ENCODE data around the gene EIF4A2. TPM values are rescaled to one million over a fixed set of nuclear protein-coding genes. Genes with fewer than 3 reads are reported as not detected.
"Not testable (repeated sequence)": the region's sequence is repeated elsewhere in the genome, so short reads cannot be mapped to it uniquely, and the experiment has no call there.

EIF4A2 gene
- total RNA-seq, 1 donor from 2014 or later, result 507 TPM

DNA sequence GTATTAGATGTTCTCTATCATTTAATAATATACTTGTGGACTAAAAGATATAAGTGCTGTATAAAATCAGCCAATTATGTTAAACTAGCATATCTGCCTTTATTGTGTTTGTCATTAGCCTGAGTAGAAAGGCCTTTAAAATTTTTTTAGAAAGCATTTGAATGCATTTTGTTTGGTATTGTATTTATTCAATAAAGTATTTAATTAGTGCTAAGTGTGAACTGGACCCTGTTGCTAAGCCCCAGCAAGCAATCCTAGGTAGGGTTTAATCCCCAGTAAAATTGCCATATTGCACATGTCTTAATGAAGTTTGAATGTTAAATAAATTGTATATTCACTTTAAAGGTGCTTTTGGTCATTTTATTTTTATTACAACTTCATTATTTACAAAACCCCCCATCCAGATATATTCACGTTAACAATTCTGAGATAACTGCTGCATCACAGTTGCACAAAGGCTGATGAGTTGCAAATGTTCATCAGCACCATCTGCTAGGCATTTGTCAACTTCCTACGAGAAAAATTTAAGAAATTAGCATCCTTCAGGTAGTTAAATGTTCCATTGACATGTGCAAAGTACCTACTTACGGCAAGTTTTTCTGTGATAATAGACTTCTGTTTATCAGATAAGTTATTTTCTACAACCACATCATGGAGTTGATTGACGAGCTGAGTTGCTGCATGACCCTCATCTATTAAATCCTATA lies 6.3 kb downstream of the EIF4A2 start:
- DNase-seq, result no peak
- H3K4me1 Mint-ChIP-seq, result peaks cover 39% of the 10 kb centered on the region
- peaks cover 82% of the 10 kb centered on the region for H3K36me3 Mint-ChIP-seq (ENCODE audit: low read depth)
- H3K27me3 Mint-ChIP-seq, result no peaks in the 10 kb centered on the region
- H3K4me3 Mint-ChIP-seq, result no peak overlapping the region
- no peak overlapping the region for H3K27ac Mint-ChIP-seq
- intact Hi-C loops (cut with micrococcal nuclease), result loop anchor here (10.0 kb wide), 1 partner anchor 175 kb away; the partner anchor contains the start of gene AHSG
- no peaks in the 10 kb centered on the region for H3K9me3 Mint-ChIP-seq

DNA sequence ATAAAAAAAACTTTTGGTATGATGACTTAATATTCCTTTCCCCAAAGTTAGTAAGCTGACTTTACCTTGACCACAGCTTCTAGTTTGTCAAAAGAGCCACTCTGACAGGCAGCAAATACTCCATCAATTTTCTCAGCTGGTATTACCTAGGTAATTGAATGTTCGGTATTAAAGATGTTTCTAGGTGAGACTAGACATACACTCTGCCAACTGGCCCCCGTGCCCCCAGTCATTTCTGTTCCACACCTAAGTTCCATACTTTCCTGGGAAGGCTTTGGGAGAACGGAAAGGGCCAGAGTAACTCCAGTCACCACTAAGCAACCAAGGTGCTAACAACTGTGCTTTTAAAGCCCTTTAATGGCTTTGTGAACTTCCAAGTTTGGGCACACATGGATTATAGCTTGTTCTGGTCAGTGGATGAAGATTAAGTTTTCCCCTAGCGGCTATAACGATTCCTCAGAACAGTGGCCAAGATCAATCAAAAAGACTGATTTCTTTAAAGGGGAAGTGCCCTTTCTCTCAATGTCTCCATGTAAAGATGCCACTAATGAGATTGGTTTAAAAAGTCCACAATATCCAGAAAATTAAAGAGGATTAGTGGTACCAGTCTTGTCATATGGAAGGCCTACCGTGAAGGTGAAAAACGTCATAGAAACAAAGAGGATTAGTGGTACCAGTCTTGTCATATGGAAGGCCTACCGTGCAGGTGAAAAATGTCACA lies 7.0 kb downstream of the EIF4A2 start:
- intact Hi-C loops (cut with micrococcal nuclease), result no loop called here
- Mint-ChIP-seq H3K9me3 (no peaks in the 10 kb centered on the region), H3K4me1 (peaks cover 36% of the 10 kb centered on the region), H3K27ac (peak overlapping the region; percentile 14), H3K36me3 (ENCODE audit: low read depth) (peaks cover 80% of the 10 kb centered on the region), H3K27me3 (no peaks in the 10 kb centered on the region), H3K4me3 (no peak overlapping the region)
- DNase-seq, result no peak

DNA sequence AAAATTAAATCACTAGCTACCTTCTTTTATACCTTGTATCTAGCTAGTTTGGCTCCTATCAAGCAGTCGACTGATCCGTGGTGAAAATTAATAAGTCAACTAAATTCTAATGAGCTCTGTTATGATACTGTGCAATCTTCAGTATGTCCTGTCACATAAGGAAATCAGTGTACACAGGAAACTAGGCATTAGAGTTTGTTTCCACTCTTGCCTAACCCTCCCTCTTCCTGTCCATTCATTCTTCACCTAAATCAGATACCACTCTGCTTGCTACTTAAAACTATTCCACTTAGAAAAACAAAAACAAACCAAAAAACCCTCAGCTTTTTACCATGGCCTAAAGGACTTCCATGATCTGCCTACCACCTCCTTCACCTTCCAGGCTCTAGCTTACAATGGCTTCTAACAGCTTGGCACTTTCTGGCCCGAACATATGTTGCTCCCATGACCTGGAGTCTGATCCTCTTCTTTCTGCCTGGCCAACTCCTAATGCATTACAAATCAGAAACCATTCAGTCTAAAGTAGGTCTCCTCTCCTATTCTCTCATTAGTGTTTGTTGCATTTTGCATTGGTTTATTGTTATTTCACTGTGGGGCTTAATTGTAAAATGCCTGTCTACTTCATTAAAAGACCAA lies 15.0 kb downstream of the EIF4A2 start:
- intact Hi-C loops (cut with micrococcal nuclease), result no loop called here
- Mint-ChIP-seq H3K4me1 (peaks cover 28% of the 10 kb centered on the region), H3K36me3 (ENCODE audit: low read depth) (peaks cover 61% of the 10 kb centered on the region), H3K4me3 (no peak overlapping the region), H3K27ac (peak overlapping the region; percentile 8), H3K27me3 (no peaks in the 10 kb centered on the region), H3K9me3 (no peaks in the 10 kb centered on the region)
- DNase-seq, result no peak

DNA sequence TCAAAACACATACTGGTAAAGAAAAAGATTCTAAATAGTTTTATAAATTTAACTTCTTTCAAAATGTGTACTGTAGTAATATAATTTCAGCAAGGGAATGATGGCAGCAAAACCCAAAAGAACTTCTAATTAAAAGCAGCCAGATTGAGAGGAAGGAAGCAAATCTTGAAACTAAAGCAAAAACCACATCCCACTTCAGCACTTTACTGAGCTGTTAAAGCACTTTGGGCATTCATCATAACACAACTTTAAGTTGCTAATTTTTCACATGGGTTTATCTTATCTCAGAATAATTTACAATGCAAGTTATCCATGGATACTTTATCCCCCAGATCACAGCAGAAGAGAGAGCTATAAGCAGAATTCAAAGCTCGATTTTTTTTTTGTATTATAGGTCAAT lies 16.9 kb downstream of the EIF4A2 start:
- peak overlapping the region; percentile 43 for H3K4me3 Mint-ChIP-seq
- peaks cover 35% of the 10 kb centered on the region for H3K4me1 Mint-ChIP-seq

DNA sequence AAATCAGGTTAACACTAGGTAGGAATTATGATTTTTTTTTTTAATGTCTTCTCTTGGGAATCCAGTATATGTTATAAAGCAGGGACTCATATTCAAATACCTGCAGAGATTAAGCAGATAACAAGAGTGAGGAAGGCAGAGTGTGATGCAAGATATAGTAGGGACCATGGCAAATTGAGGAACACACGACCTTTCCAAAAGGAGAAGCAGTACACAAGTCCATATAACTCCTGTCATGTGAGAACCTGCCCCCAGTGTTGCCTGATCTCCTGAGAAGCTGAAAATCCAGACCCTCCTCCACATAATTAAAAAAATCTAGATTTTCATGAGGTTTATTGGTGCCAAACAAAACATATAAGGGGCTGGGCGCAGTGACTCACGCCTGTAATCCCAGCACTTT lies 19.3 kb downstream of the EIF4A2 start:
- no peaks in the 10 kb centered on the region for H3K9me3 Mint-ChIP-seq
- no peaks in the 10 kb centered on the region for H3K27me3 Mint-ChIP-seq
- peaks cover 45% of the 10 kb centered on the region for H3K4me1 Mint-ChIP-seq
- H3K36me3 Mint-ChIP-seq (ENCODE audit: low read depth), result peaks cover 37% of the 10 kb centered on the region
- intact Hi-C loops (cut with micrococcal nuclease), result loop anchor here (10.0 kb wide), 1 partner anchor 828 kb away; no protein-coding TSS in a partner anchor
- H3K27ac Mint-ChIP-seq, result no peak overlapping the region
- DNase-seq, result no peak
- no peak overlapping the region for H3K4me3 Mint-ChIP-seq

More for the DNA sequence above, 16.9 kb downstream of the EIF4A2 start:
- H3K27me3 Mint-ChIP-seq, result no peaks in the 10 kb centered on the region
- H3K27ac Mint-ChIP-seq, result peak overlapping the region; percentile 66
- intact Hi-C loops (cut with micrococcal nuclease), result loop anchor here (10.0 kb wide), 1 partner anchor 825 kb away; no protein-coding TSS in a partner anchor
- H3K9me3 Mint-ChIP-seq, result no peaks in the 10 kb centered on the region
- no peak for DNase-seq
- peaks cover 50% of the 10 kb centered on the region for H3K36me3 Mint-ChIP-seq (ENCODE audit: low read depth)

DNA sequence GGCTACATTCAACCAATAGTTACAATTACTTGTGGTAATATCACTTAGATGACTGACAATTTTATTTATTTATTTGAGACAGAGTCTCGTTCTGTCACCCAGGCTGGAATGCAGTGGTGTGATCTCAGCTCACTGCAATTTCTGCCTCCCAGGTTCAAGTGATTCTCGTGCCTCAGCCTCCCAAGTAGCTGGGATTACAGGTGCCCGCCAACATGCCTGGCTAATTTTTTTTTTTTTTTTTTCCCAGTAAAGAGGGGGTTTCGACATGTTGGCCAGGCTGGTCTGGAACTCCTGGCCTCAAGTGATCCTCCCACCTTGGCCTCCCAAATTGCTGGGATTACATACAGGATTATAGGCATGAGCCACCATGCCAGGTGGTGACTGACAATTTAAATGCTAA lies 20.1 kb downstream of the EIF4A2 start:
- Mint-ChIP-seq H3K36me3 (ENCODE audit: low read depth) (peaks cover 33% of the 10 kb centered on the region), H3K4me1 (peaks cover 41% of the 10 kb centered on the region)
- DNase-seq, H3K9me3 Mint-ChIP-seq, H3K27me3 Mint-ChIP-seq, H3K27ac Mint-ChIP-seq, H3K4me3 Mint-ChIP-seq: not testable (repeated sequence)
- intact Hi-C loops (cut with micrococcal nuclease), result loop anchor here (10.0 kb wide), 1 partner anchor 829 kb away; no protein-coding TSS in a partner anchor

DNA sequence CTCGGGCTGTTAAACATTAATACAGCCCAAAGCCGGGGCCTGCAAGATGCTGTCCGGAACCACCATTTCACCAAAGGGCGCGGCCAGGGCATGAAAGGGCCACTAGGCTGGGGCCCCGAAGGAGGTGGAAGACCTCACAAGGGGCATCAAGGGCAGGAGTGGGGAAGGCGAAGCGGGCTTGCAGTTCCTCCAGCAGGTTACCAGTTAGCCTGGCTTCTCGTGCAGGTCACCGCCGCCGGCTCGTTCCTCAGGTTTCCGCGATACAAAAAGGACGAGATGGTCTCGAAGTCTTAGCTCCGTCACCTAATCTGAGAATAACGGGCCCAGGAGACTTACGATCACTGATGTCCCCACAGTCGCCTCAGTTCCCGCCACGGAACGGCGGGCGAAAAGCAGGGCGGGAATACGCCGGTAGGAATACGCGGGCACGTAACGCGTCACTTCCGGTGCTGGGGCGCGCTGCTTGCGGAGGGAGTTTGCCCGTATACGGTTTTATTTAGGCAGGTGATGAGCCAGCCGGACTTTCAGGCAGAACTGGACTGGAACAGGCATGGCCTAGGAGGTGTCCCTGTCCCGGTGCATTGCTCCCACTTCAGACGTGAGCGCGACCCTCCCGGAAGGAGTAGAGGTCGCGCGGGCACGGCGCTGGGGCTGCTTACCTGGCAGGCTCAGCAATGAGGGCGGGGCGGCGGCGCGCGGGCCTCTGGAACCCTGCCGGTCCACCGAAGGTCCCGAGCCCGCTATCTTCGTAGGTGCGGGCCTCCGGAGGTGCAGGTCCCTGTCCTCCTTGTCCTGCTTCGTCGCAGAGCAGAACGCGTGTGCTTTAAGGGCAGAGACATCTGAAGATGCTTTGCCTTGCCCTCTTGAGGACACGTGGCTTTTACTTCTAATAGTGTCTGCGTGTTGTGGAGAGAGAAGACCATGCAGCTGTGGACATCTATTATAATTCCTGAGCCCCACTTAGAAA lies 23.0 kb downstream of the EIF4A2 start, which contains the start of gene RFC4:
Gene RFC4 (minus strand): TSS at position 394 of the 967 bp plus-strand sequence. CDS start 1,769 bp downstream, outside the sequence.
- Mint-ChIP-seq H3K9me3 (no peaks in the 10 kb centered on the region), H3K36me3 (ENCODE audit: low read depth) (peaks cover 16% of the 10 kb centered on the region), H3K4me3 (peak within 1 kb of the TSS; percentile 93), H3K27ac (peak within 1 kb of the TSS; percentile 91), H3K4me1 (peaks cover 24% of the 10 kb centered on the region), H3K27me3 (no peaks in the 10 kb centered on the region)
- intact Hi-C loops (cut with micrococcal nuclease), result loop anchor here (1.0 to 10.0 kb wide), 5 partner anchors 20 to 832 kb away; partner anchors contain the start of genes DNAJB11 and EIF4A2
- peak; percentile 96 for DNase-seq

DNA sequence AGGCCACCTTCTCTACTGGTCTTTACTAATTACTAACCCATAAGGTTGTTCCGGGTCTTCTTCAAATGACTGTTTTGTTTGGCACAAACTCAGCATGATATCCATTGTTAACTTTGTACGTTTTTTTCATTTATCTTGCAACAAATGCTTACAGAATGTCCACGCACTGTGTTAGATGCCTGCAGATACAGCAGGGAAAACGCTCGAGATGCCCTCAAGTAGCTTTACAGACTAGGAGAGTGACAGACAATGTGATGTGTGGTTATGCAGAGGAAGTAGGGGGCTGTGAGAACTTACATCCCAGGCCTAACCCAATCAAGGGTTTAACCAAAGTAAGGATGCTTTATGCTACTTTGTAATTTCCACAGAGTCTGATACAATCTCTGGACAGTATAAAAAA lies 23.9 kb downstream of the EIF4A2 start:
- DNase-seq, result peak; percentile 63
- Mint-ChIP-seq H3K9me3 (no peaks in the 10 kb centered on the region), H3K27me3 (no peaks in the 10 kb centered on the region), H3K4me1 (peaks cover 24% of the 10 kb centered on the region), H3K4me3 (peak overlapping the region; percentile 93), H3K27ac (peak overlapping the region; percentile 91), H3K36me3 (ENCODE audit: low read depth) (peaks cover 16% of the 10 kb centered on the region)
- intact Hi-C loops (cut with micrococcal nuclease), result loop anchor here (5.0 to 10.0 kb wide), 3 partner anchors 35 to 832 kb away; partner anchors contain the start of gene DNAJB11

DNA sequence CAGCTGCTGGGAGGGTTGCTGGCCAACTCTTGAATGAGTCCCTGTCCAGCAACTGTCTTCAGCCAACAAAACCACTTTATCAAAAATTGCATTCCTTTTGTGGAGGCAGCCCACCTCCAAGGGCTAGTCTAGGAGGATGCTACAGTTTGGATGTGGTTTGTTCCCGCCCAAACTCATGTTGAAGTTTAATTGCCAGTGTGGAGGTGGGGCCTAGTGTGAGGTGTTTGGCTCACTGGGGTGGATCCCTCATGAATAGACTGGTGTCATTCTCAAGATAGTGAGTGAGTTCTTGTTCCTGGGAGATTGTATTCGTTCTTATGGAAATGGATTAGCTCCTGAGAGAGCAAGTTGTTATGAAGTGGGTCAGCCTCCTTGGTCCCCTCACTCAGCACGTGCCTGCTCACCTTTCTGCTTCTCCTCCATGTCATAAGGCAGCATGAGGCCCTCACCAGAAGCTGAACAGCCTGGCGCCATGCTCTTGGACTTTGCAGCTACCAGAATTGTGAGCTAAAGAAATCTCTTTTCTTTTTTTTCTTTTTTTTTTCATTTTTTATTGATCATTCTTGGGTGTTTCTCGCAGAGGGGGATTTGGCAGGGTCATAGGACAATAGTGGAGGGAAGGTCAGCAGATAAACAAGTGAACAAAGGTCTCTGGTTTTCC lies 27.1 kb downstream of the EIF4A2 start:
- peaks cover 15% of the 10 kb centered on the region for H3K4me1 Mint-ChIP-seq
- no peak overlapping the region for H3K27ac Mint-ChIP-seq
- DNase-seq, result no peak
- H3K27me3 Mint-ChIP-seq, result no peaks in the 10 kb centered on the region
- H3K4me3 Mint-ChIP-seq, result no peak overlapping the region
- no peaks in the 10 kb centered on the region for H3K9me3 Mint-ChIP-seq
- intact Hi-C loops (cut with micrococcal nuclease), result no loop called here
- no peaks in the 10 kb centered on the region for H3K36me3 Mint-ChIP-seq (ENCODE audit: low read depth)

DNA sequence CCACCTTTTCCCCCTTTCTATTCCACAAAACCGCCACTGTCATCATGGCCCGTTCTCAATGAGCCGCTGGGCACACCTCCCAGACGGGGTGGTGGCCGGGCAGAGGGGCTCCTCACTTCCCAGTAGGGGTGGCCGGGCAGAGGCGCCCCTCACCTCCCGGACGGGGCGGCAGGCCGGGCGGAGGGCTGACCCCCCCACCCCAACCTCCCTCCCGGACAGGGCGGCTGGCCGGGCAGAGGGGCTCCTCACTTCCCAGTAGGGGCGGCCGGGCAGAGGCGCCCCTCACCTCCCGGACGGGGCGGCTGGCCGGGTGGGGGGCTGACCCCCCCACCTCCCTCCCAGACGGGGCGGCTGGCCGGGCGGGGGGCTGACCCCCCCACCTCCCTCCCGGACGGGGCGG lies 27.9 kb downstream of the EIF4A2 start:
- intact Hi-C loops (cut with micrococcal nuclease); H3K9me3 Mint-ChIP-seq; DNase-seq; H3K36me3 Mint-ChIP-seq (ENCODE audit: low read depth); H3K27me3 Mint-ChIP-seq; H3K27ac Mint-ChIP-seq; H3K4me3 Mint-ChIP-seq: not testable (repeated sequence)
- H3K4me1 Mint-ChIP-seq, result peaks cover 21% of the 10 kb centered on the region

DNA sequence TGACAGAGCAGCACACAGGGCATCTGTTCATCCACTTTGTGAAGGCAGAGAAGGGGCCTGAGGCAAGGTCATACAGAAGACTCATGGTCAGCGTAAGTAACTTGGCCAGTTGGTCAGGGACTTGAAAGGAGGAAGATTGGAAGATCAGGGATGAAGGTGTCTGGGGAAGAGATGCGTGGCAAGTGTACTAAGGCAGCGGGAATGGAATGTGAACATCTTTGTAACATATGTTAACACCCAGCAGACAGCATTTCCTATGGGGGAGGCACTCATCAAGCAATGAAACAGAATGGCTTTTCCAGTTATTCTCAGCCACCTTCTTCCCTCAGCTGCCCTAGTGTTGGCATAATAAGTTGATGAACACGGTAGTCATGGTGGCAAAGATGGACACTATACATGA lies 30.7 kb downstream of the EIF4A2 start:
- Mint-ChIP-seq H3K27ac (no peak overlapping the region), H3K4me3 (no peak overlapping the region), H3K36me3 (ENCODE audit: low read depth) (no peaks in the 10 kb centered on the region), H3K27me3 (no peaks in the 10 kb centered on the region), H3K9me3 (no peaks in the 10 kb centered on the region), H3K4me1 (peaks cover 13% of the 10 kb centered on the region)
- intact Hi-C loops (cut with micrococcal nuclease), result no loop called here
- DNase-seq, result no peak

DNA sequence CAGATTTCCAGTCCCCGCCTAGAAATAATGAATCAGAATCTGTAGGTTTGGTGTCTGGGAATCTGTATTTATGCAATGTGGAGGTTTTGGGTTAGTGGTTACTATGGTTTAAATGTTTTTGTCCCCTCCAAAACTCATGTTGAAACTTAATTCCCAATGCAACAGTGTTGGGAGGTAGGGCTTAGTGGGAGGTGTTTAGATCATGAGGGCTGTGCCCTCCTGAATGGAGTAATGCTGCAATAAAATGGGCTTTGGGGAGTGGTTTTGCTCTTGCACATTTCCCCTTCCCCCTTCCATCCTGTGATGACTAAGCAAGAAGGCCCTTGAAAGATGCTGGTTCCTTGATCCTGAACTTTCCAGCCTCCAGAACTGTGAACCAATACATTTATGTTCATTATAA lies 32.1 kb downstream of the EIF4A2 start:
- intact Hi-C loops (cut with micrococcal nuclease), result no loop called here
- Mint-ChIP-seq H3K27ac (no peak overlapping the region), H3K9me3 (no peaks in the 10 kb centered on the region), H3K4me3 (no peak overlapping the region), H3K4me1 (peaks cover 13% of the 10 kb centered on the region), H3K27me3 (no peaks in the 10 kb centered on the region), H3K36me3 (ENCODE audit: low read depth) (no peaks in the 10 kb centered on the region)
- no peak for DNase-seq

Measured in activated CD4-positive, alpha-beta T cell treated with anti-CD3 and anti-CD28 coated beads, Interleukin-2, amount 10 ng/mL, durations not matched to agents 24 days and 14 days (primary cell).